Testis (tissue), 2 donors: ENCODE measurements around the gene PITX1.

Experiments used
- POLR2A ChIP-seq: fragments of 450-650 bp; IDR thresholded peaks from one replicate; pipeline ENCODE4 v1.6.1; 2017; ENCODE audit warnings: antibody characterized with exemption, mild to moderate bottlenecking, moderate library complexity
- TF ChIP-seq, protein P1 (sequence below), 3 experiments: fragments of 450-650 bp in 2 of 3; fragments of 200-600 bp in 1 of 3; sonication (generic) in 1 of 3; IDR thresholded peaks; one replicate each; pipeline ENCODE4 v1.5.1; 2016 to 2019; ENCODE audit warnings: antibody characterized with exemption in 3 of 3, mild to moderate bottlenecking in 2 of 3, moderate library complexity in 1 of 3

GRCh38 chr5:135041145-135041587 lies 7.1 kb upstream of the PITX1 start:
- TF ChIP-seq, protein P1, sequence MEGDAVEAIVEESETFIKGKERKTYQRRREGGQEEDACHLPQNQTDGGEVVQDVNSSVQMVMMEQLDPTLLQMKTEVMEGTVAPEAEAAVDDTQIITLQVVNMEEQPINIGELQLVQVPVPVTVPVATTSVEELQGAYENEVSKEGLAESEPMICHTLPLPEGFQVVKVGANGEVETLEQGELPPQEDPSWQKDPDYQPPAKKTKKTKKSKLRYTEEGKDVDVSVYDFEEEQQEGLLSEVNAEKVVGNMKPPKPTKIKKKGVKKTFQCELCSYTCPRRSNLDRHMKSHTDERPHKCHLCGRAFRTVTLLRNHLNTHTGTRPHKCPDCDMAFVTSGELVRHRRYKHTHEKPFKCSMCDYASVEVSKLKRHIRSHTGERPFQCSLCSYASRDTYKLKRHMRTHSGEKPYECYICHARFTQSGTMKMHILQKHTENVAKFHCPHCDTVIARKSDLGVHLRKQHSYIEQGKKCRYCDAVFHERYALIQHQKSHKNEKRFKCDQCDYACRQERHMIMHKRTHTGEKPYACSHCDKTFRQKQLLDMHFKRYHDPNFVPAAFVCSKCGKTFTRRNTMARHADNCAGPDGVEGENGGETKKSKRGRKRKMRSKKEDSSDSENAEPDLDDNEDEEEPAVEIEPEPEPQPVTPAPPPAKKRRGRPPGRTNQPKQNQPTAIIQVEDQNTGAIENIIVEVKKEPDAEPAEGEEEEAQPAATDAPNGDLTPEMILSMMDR (IDR thresholded peaks at IDR 0.05): no peak
- TF ChIP-seq POLR2A: no peak
